Left ventricle myocardium superior (tissue), 1 donor: ENCODE data around the gene TUBA4B. TPM values are rescaled to one million over a fixed set of nuclear protein-coding genes. Genes with fewer than 3 reads are reported as not detected.
A peak's percentile ranks its signal among the peaks of the same experiment; 100 is the strongest.

Source experiments
- ATAC-seq: fragments of 200-7000 bp; cut with Tn5 transposase; one replicate; pipeline ENCODE4 v1.9.1; 2020; ENCODE audit warnings: mild to moderate bottlenecking, moderate library complexity
- DNase-seq: peaks from one replicate; pipeline ENCODE4 v3.0.0-alpha.2; 2020
- intact Hi-C: fragments of 100-400 bp; cut with micrococcal nuclease; formaldehyde crosslinking; loops from one replicate; pipeline ENCODE4 v1.11.0; 2022
- total RNA-seq: library from RNA; stranded (reverse); fragmentation: NEBNext Ultra II Directional; extraction: Animal tissue kit (Norgen Biotek cat#: 25700); gene quantifications from one replicate; pipeline ENCODE4 v1.2.1, GENCODE V29; 2021
- donor health status: DM: no; HTN: yes; CAD: no; lungs with severe emphysema.

The TUBA4B gene
- total RNA-seq, 1 donor from 2014 or later, result not detected

- no peak for DNase-seq
- intact Hi-C loops, result no loop called here
- ATAC-seq, result no peak
Measured at GRCh38 chr2:219270055-219270372, 17.0 kb downstream of the TUBA4B start.

GRCh38 chr2:219271021-219271420, 18.0 kb downstream of the TUBA4B start:
- intact Hi-C loops, result no loop called here
- DNase-seq (no peak), ATAC-seq (no peak)

GRCh38 chr2:219272356-219272755, 19.3 kb downstream of the TUBA4B start:
- no peak for DNase-seq
- no peak for ATAC-seq
- intact Hi-C loops, result no loop called here

DNA sequence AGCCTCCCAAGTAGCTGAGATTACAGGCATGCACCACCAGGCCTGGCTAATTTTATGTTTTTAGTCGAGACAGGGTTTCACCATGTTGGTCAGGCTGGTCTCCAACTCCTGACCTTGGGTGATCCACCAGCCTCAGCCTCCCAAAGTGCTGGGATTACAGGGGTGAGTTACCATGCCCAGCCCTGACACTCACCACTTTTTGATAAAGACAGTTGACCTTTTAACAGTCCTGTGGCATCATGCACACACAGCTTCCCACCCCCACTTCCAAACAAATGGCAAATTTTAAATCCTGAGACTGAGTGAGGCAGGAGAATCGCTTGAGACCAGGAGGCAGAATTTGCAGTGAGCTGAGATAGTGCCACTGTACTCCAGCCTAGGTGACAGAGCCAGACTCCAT, 20.0 kb downstream of the TUBA4B start:
- DNase-seq (no peak), ATAC-seq (no peak)
- intact Hi-C loops, result no loop called here

- no peak for ATAC-seq
Measured at GRCh38 chr2:219273937-219274336, 20.9 kb downstream of the TUBA4B start.

DNA sequence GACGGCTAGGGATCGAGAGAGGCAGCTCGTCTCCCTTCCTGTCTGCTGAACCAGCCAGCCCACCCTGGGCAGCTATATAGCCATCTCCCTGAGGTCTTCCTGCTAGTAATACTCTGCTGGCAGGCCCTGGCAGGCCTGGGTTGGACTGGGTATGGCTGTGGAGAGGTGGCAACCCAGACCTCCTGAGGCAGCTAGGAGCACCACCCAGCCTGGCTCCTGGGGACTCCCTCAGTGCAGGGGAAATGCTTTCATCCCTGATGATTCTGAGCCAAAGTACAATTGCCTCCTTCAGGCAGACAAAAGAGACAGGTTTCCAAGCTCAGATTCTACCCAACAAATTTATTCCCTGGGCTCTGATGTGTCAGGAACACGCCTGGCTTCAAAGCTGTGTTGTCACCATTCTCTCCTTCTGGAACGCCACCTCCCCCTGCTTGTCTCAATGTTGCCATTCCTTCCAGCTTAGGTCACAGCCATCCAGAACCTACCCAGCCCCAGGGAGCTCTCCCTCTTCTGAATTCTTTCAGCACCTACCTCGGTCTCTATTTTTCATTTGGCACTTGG, 21.4 kb downstream of the TUBA4B start:
- DNase-seq (no peak), ATAC-seq (peak; percentile 49)
- intact Hi-C loops, result no loop called here

More at GRCh38 chr2:219273937-219274336, 20.9 kb downstream of the TUBA4B start:
- DNase-seq, result no peak
- intact Hi-C loops, result no loop called here

- intact Hi-C loops, result no loop called here
- ATAC-seq, result peak; percentile 33
- peak; percentile 82 for DNase-seq
Measured at GRCh38 chr2:219277703-219278654, 24.9 kb downstream of the TUBA4B start.

DNA sequence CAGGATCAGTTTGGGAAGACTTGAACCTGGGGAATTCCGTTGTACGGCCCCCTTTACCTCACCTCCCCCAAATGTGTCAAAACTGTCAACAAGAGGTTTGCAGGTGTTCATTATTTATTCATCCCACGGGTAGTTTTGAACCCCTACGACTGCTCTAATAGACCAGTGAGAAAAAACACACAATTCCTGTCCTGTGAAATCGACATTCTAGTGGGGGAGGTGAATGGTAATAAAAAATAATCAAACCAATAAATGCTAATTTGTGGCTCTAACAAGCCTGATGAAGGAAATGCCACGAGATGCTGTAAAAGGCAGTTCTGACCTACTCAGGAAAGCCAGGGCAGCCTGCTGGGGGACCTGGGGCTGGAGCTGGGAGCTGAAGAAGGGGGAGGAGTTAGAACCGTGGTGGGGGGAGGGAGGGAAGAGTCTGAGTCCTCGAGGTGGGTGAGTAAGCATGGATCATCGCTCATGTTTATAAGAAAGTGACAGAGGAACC, 25.7 kb downstream of the TUBA4B start:
- peak; percentile 48 for ATAC-seq
- intact Hi-C loops, result no loop called here
- no peak for DNase-seq

DNA sequence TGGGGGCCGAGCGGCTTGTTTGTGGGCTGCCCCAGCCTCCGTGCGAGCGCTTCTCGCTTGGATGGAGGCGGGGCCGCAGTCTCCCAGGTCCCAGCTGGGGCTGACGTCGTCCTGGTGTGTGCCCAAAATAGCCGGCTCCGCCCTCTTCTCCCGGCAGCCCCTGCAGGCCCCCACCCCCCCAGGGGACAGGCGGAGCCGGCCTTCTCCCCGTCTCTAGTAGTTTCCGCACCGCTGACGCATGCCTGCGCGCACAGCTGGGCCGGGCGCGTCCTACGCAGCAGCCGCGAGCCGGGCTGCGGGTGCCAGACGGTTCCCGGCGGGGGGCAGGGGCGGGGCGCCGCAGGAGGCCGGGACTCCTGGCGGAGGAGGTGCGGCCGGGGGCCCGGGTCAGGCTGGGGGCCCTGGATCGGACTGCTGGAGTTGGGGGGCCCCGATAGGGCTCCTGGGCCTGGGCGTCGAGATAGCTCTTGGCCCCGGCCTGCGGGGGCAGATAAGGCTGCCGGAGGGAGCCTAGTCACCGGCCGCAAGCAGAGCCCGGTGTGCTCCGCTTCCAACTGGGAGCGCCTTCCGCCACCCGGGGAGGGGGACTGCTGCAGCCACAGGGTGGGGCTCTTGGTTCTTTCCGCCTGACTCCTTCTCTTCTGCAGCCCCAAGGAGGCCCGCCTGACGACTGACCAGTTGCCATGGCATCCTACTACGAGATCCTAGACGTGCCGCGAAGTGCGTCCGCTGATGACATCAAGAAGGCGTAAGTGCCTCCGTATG, 26.3 kb downstream of the TUBA4B start, which contains the start of gene DNAJB2:
TSS of gene DNAJB2 (plus strand) at position 216 of the 765 bp plus-strand sequence. CDS start at position 684, 468 bp downstream.
- DNase-seq, result peak; percentile 99
- ATAC-seq, result peak; percentile 95
- intact Hi-C loops, result no loop called here

GRCh38 chr2:219279916-219280516, 27.0 kb downstream of the TUBA4B start:
- ATAC-seq, result no peak
- intact Hi-C loops, result no loop called here
- DNase-seq, result no peak

DNA sequence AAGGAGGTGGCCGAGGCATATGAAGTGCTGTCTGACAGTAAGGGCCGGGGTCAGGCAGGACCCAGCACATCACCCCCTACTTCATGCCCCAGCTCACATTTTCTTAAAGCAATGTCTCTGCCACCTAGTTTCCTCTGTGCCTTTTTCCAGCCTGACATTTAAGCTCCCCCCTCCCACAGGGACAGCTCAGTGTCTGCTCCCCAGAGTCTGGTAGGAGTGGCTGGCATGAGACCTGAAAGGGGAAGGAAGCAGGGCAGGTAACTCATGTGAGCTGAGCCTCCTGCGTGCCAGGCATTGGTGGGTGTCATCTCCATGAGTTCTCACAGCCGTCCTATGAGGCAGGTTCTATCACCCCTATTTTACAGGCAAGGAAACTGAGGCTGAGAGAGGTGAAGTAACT, 27.6 kb downstream of the TUBA4B start:
- intact Hi-C loops, result no loop called here
- ATAC-seq, result no peak
- DNase-seq, result no peak

- no peak for DNase-seq
- no peak for ATAC-seq
- intact Hi-C loops, result no loop called here
Measured at GRCh38 chr2:219281588-219281987, 28.5 kb downstream of the TUBA4B start.

GRCh38 chr2:219282375-219282774, 29.3 kb downstream of the TUBA4B start:
- no peak for ATAC-seq
- DNase-seq, result no peak
- intact Hi-C loops, result no loop called here

- intact Hi-C loops, result no loop called here
- no peak for ATAC-seq
Measured at GRCh38 chr2:219282943-219283581, 30.0 kb downstream of the TUBA4B start.

GRCh38 chr2:219284501-219285372, 31.7 kb downstream of the TUBA4B start:
- no peak for ATAC-seq
- intact Hi-C loops, result no loop called here
- DNase-seq, result no peak

More at GRCh38 chr2:219282943-219283581, 30.0 kb downstream of the TUBA4B start:
- DNase-seq, result no peak

- intact Hi-C loops, result no loop called here
- ATAC-seq (no peak), DNase-seq (no peak)
Measured at GRCh38 chr2:219285373-219285735, 32.3 kb downstream of the TUBA4B start.

- ATAC-seq, result peak; percentile 43
- intact Hi-C loops, result no loop called here
- no peak for DNase-seq
Measured at GRCh38 chr2:219285894-219286425, 32.9 kb downstream of the TUBA4B start.
